ENCODE measurements around the gene ARID4B.

- TF ChIP-seq CTCF (IDR thresholded peaks at IDR 0.05) (no peak), POLR2A (IDR thresholded peaks at IDR 0.05) (no peak)
Observed at GRCh38 chr1:235351441-235351840, 23.5 kb upstream of the ARID4B start.

All from Peyer's patch (tissue), 4 donors.